GM12878 (cell line): ENCODE results near the gene CCIN. TPM values are rescaled to one million over a fixed set of nuclear protein-coding genes. Genes with fewer than 3 reads are reported as not detected.

ENCODE experiments used
- ATAC-seq: fragments of 200-7000 bp; cut with Tn5 transposase; 3 replicates; pipeline ENCODE4 v1.9.1; 2020; ENCODE audit warnings: mild to moderate bottlenecking, moderate library complexity
- BruUV-seq: library from RNA; stranded (reverse); fragments of 400-500 nt; replicated peaks from 2 replicates; lab custom pipeline; 2021; lab: Mats Ljungman, UMichigan
- CTCF ChIA-PET: fragments of 300-600 bp; sonication (Branson Sonifier 250); formaldehyde crosslinking; extraction: SDS; loops from one replicate; lab custom pipeline; 2021; ENCODE audit warnings: inconsistent platforms; lab: Yijun Ruan, JAX
- POLR2A ChIA-PET: fragments of 350-600 bp; formaldehyde crosslinking; extraction: SDS; loops from one replicate; lab custom pipeline; 2021; ENCODE audit warnings: inconsistent platforms; lab: Charles Lee
- RAD21 ChIA-PET: fragments of 300-600 bp; sonication (Branson Sonifier 250); formaldehyde crosslinking; loops from one replicate; lab custom pipeline; 2023; ENCODE audit warnings: antibody characterized with exemption; ENCODE audit not compliant: unreplicated experiment; lab: Charles Lee
- SMC1A ChIA-PET: fragments of 300-600 bp; sonication (Branson Sonifier 250); formaldehyde crosslinking; loops from one replicate; lab custom pipeline; 2023; ENCODE audit not compliant: unreplicated experiment, uncharacterized antibody; lab: Charles Lee
- DNase-seq: peaks from one replicate; pipeline ENCODE4 v3.0.0-alpha.2; 2011; ENCODE audit warnings: low read depth, low spot score
- FAIRE-seq: peaks from 3 replicates; lab custom pipeline; 2011; peaks lifted over from hg19 to GRCh38; lab: Jason Lieb, UNC
- H2AFZ ChIP-seq: 2 replicates; pipeline ENCODE4 v1.6.0; 2011; ENCODE audit warnings: low read depth, low read length, control low read depth; ENCODE audit not compliant: control insufficient read depth
- H3K27ac ChIP-seq: 2 replicates; pipeline ENCODE4 v1.5.1; 2011; ENCODE audit warnings: control low read depth; ENCODE audit not compliant: control insufficient read depth, insufficient read depth
- H3K27me3 ChIP-seq, 2 experiments: replicated peaks in 1 of 2; 2 replicates each; pipeline versions ENCODE4 v1.6.0 to v1.6.1; 2011; ENCODE audit warnings: low read length in 1 of 2; ENCODE audit not compliant: control insufficient read depth in 2 of 2, insufficient read depth in 2 of 2
- H3K36me3 ChIP-seq, 2 experiments: 2 replicates each; pipeline ENCODE4 v1.5.1; 2011; ENCODE audit warnings: low read length in 1 of 2; ENCODE audit not compliant: control insufficient read depth in 2 of 2, insufficient read depth in 2 of 2
- H3K4me1 ChIP-seq: 2 replicates; pipeline ENCODE4 v1.6.1; 2011; ENCODE audit warnings: mild to moderate bottlenecking, low read length, moderate library complexity, mixed read lengths; ENCODE audit not compliant: control insufficient read depth, insufficient read depth
- H3K4me2 ChIP-seq: 2 replicates; pipeline ENCODE4 v1.6.0; 2011; ENCODE audit warnings: control low read depth; ENCODE audit not compliant: control insufficient read depth, insufficient read depth
- H3K4me3 ChIP-seq: fragments of 200-600 bp; sonication (generic); 2 replicates; pipeline ENCODE4 v1.5.1; 2016
- H3K79me2 ChIP-seq: 2 replicates; pipeline ENCODE4 v1.6.0; 2011; ENCODE audit warnings: low read length; ENCODE audit not compliant: control insufficient read depth, insufficient read depth
- H3K9ac ChIP-seq: 2 replicates; pipeline ENCODE4 v1.8.0; 2011; ENCODE audit warnings: low read length, control low read depth, mixed read lengths; ENCODE audit not compliant: control insufficient read depth, insufficient read depth
- H3K9me3 ChIP-seq: replicated peaks from 3 replicates; pipeline ENCODE4 v1.5.1; 2011; ENCODE audit warnings: mild to moderate bottlenecking, low read length; ENCODE audit not compliant: control insufficient read depth, insufficient read depth
- H4K20me1 ChIP-seq: 2 replicates; pipeline ENCODE4 v1.6.0; 2011; ENCODE audit not compliant: control insufficient read depth, insufficient read depth
- ATF7 ChIP-seq: fragments of 450-650 bp; IDR thresholded peaks from 2 replicates; pipeline ENCODE4 v1.6.1; 2016; ENCODE audit warnings: low read depth, mild to moderate bottlenecking
- CREB1 ChIP-seq: IDR thresholded peaks from 2 replicates; pipeline ENCODE4 v1.6.1; 2012; ENCODE audit warnings: low read depth, mild to moderate bottlenecking, inconsistent platforms
- DPF2 ChIP-seq: fragments of 450-650 bp; IDR thresholded peaks from 2 replicates; pipeline ENCODE4 v1.6.1; 2017; ENCODE audit warnings: mild to moderate bottlenecking
- EED ChIP-seq: sonication (generic); IDR thresholded peaks from 2 replicates; pipeline ENCODE4 v1.6.1; 2016; ENCODE audit warnings: antibody characterized with exemption, low read depth
- EGR1 ChIP-seq, 2 experiments: IDR thresholded peaks; 1 replicate in 1 of 2; 2 replicates in 1 of 2; pipeline ENCODE4 v1.6.1; 2011 to 2012; ENCODE audit warnings: low read depth in 2 of 2, low read length in 2 of 2, borderline replicate concordance in 1 of 2, mild to moderate bottlenecking in 1 of 2, moderate library complexity in 1 of 2
- GABPA ChIP-seq: IDR thresholded peaks from 2 replicates; pipeline ENCODE4 v1.6.1; 2014; ENCODE audit warnings: antibody characterized with exemption, low read depth, mild to moderate bottlenecking, inconsistent platforms
- IKZF1 ChIP-seq: fragments of 450-650 bp; conservative IDR thresholded peaks from 2 replicates; pipeline ENCODE4 v1.6.1; 2017; ENCODE audit warnings: antibody characterized with exemption, mild to moderate bottlenecking
- IRF4 ChIP-seq: IDR thresholded peaks from 2 replicates; pipeline ENCODE4 v1.6.1; 2011; ENCODE audit warnings: low read depth, low read length
- JUNB ChIP-seq: IDR thresholded peaks from 2 replicates; pipeline ENCODE4 v1.6.1; 2016; ENCODE audit warnings: antibody characterized with exemption, mild to moderate bottlenecking
- MEF2A ChIP-seq: IDR thresholded peaks from 2 replicates; pipeline ENCODE4 v1.6.1; 2011; ENCODE audit warnings: low read depth, mild to moderate bottlenecking, low read length, moderate library complexity; ENCODE audit not compliant: insufficient read depth
- MTA2 ChIP-seq: fragments of 450-650 bp; IDR thresholded peaks from 2 replicates; pipeline ENCODE4 v1.6.1; 2016; ENCODE audit warnings: low read depth, mild to moderate bottlenecking, moderate library complexity
- MTA3 ChIP-seq: IDR thresholded peaks from 2 replicates; pipeline ENCODE4 v1.6.1; 2012; ENCODE audit warnings: low read length, inconsistent platforms, borderline replicate concordance
- MYC ChIP-seq: IDR thresholded peaks from 2 replicates; pipeline ENCODE4 v1.6.1; 2011; ENCODE audit warnings: mild to moderate bottlenecking, low read length, moderate library complexity, inconsistent platforms; ENCODE audit not compliant: insufficient read depth, insufficient replicate concordance, insufficient read length, severe bottlenecking
- NFIC ChIP-seq: IDR thresholded peaks from 2 replicates; pipeline ENCODE4 v1.6.1; 2012; ENCODE audit warnings: low read depth, mild to moderate bottlenecking, inconsistent platforms, low read length, moderate library complexity
- PAX5 ChIP-seq: IDR thresholded peaks from 2 replicates; pipeline ENCODE4 v1.6.1; 2011; ENCODE audit warnings: low read depth, low read length, borderline replicate concordance
- POLR2A ChIP-seq: IDR thresholded peaks from 2 replicates; pipeline ENCODE4 v1.6.1; 2011; ENCODE audit warnings: low read depth, mild to moderate bottlenecking, low read length
- POLR2AphosphoS5 ChIP-seq: IDR thresholded peaks from 2 replicates; pipeline ENCODE4 v1.6.1; 2011; ENCODE audit warnings: mild to moderate bottlenecking, low read length, inconsistent platforms
- RBBP5 ChIP-seq: fragments of 200-600 bp; sonication (generic); conservative IDR thresholded peaks from 2 replicates; pipeline ENCODE4 v1.6.1; 2016
- RUNX3 ChIP-seq: IDR thresholded peaks from 2 replicates; pipeline ENCODE4 v1.6.1; 2012; ENCODE audit warnings: low read length, inconsistent platforms
- SP1 ChIP-seq: IDR thresholded peaks from one replicate; pipeline ENCODE4 v1.6.1; 2011; ENCODE audit warnings: low read depth, low read length
- SPI1 ChIP-seq: IDR thresholded peaks from 2 replicates; pipeline ENCODE4 v1.6.1; 2011; ENCODE audit warnings: low read depth, mild to moderate bottlenecking, low read length, moderate library complexity, borderline replicate concordance; ENCODE audit not compliant: insufficient read depth
- TAF1 ChIP-seq: IDR thresholded peaks from 2 replicates; pipeline ENCODE4 v1.6.1; 2011; ENCODE audit warnings: mild to moderate bottlenecking, low read depth, low read length, borderline replicate concordance
- TCF12 ChIP-seq: IDR thresholded peaks from 2 replicates; pipeline ENCODE4 v1.6.1; 2011; ENCODE audit warnings: low read depth, mild to moderate bottlenecking, low read length
- ZNF207 ChIP-seq: fragments of 450-650 bp; IDR thresholded peaks from 2 replicates; pipeline ENCODE4 v1.6.1; 2014; ENCODE audit warnings: antibody characterized with exemption, mild to moderate bottlenecking, borderline replicate concordance
- WGBS: methylation state at CpG from one replicate; pipeline ENCODE4 v1.1.6; 2016; ENCODE audit warnings: low lambda C conversion rate; ENCODE audit not compliant: insufficient replicate concordance, insufficient coverage; ENCODE audit errors: missing lambda C conversion rate; 5-methylcytosine and 5-hydroxymethylcytosine counted together
- in situ Hi-C: fragments of 300-500 bp; cut with MboI; formaldehyde crosslinking; loops from 9 replicates; pipeline ENCODE4 v1.14.3; 2018; ENCODE audit warnings: mixed read lengths
- intact Hi-C: fragments of 100-400 bp; cut with micrococcal nuclease; formaldehyde crosslinking; loops from one replicate; pipeline ENCODE4 v1.14.2; 2022; ENCODE audit not compliant: unreplicated experiment
- polyA plus RNA-seq, 11 experiments: library from polyadenylated mRNA; depleted of rRNA in 4 of 11; unstranded in 6 of 11; stranded (reverse) in 5 of 11; fragments of >200 nt; fragmentation: Nextera tagmentation in 4 of 11; fragmentation: Illumina TruSeq in 1 of 11; extraction: Ambion mirVana in 4 of 11; extraction: Trizol in 1 of 11; gene quantifications; 1 replicate in 1 of 11; 2 replicates in 10 of 11; pipeline versions ENCODE4 v1.2.1 to v1.2.3, GENCODE V29; 2011 to 2016; ENCODE audit warnings: inconsistent platforms in 2 of 11, missing spikeins in 2 of 11, low read depth in 1 of 11
- total RNA-seq, 4 experiments: library from RNA; depleted of rRNA in 3 of 4; stranded (reverse); fragments of >200 nt in 3 of 4; fragmentation: Illumina TruSeq in 1 of 4; extraction: Trizol in 1 of 4; gene quantifications; 2 replicates each; pipeline versions ENCODE4 v1.2.1 to v1.2.3, GENCODE V29; 2013 to 2021
- TF ChIP-seq, protein P1 (sequence below): fragments of 450-650 bp; IDR thresholded peaks from 2 replicates; pipeline ENCODE4 v1.6.1; 2016; ENCODE audit warnings: mild to moderate bottlenecking

Gene CCIN
- total and polyA plus RNA-seq, 10 of the 15 experiments (the other 5 are each of a cell fraction or from before 2014, with no cell fraction given): not detected

DNA sequence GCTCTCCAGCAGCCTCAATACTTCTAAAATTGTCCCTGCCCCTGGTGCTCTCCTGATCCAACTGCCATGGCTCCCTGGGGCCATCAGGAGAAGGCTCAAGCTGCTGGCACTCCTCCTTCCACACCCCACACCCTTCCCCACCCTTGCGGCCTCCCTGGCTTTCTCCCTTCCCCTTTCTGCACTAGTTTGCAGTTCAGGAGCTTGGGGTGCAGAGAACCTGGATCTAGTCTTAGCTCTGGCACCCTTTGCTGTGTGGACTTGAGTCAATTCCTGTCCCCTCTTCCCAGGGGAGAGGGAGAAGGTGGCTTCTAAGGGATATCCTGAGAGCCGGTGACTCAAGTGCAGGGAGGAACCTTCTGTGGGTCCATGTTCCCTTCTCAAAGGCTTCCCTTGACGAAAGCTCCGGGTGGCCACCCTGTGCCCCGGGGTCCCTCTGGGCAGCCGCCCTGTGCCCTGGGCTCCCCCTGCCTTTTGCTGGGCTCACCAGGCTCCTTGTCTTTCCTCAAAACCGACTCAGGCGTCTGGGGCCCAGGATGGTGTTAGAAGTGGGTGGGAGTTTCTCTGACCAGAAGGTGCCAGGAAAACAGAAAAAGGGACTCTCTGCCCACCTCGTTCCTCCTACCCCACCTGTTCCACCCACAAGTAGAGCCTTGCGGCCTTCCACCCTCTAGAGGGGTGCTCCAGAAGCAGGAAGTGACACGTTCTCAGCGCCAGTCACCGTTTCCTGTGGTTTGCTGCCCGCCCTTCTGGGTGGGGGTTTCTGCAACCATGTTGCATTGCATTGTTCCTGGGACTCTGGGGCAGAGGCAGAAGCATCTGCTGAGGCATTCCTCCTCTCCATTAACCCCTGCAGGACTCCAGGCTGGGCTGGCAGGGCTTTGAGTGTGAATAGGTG is 17.6 kb upstream of the CCIN start:
- Histone ChIP-seq H3K4me1 (peaks cover 56% of the 10 kb centered on the region), H3K27me3 (no peaks in the 10 kb centered on the region), H3K4me2 (peak overlapping the region; percentile 97), H3K79me2 (no peaks in the 10 kb centered on the region), H3K9me3 (no peaks in the 10 kb centered on the region; the same call in 2 of the 3 replicates), H3K9ac (peak overlapping the region; percentile 46), H3K27ac (peak overlapping the region; percentile 74), H3K36me3 (no peaks in the 10 kb centered on the region), H3K4me3 (peak overlapping the region; percentile 38), H2AFZ (peak overlapping the region; percentile 84), H4K20me1 (no peaks in the 10 kb centered on the region)
- ChIA-PET POLR2A (no interaction called here), RAD21 (interaction anchor here (0.6 to 2.0 kb wide), 2 partner anchors 10 to 15 kb away, joined by 3 to 5 read pairs; no protein-coding TSS in a partner anchor), SMC1A (interaction anchor here (1.6 kb wide), 1 partner anchor 48 kb away, joined by 5 read pairs; no protein-coding TSS in a partner anchor), CTCF (interaction anchor here (1.1 kb wide), 2 partner anchors 8 to 12 kb away, joined by 4 read pairs; no protein-coding TSS in a partner anchor)
- 20% methylated on average over 14 of the region's 14 CpGs for WGBS
- ATAC-seq: peak; percentile 89
- BruUV-seq: no TSS peak
- DNase-seq: peak; percentile 72
- in situ Hi-C loops (no loop called here), intact Hi-C loops (no loop called here)
- peak; percentile 86 for FAIRE-seq
- 0 out of 2 replicates have a peak, but pooled peaks have one; percentile 52 for TF ChIP-seq MEF2A
- TF ChIP-seq EGR1 (IDR thresholded peaks at IDR 0.05; ENCODE audit: borderline replicate concordance in 1 of 2, low read depth in 2 of 2, low read length in 2 of 2): peak in 1 of 2 experiments; percentile 61; a peak in 2 of 3 replicates
- TF ChIP-seq MYC: no peak
- peak; percentile 76 for TF ChIP-seq POLR2A
- no peak for TF ChIP-seq RBBP5
- peak; percentile 76 for TF ChIP-seq GABPA
- TF ChIP-seq IKZF1: peak; percentile 82
- peak; percentile 49 for TF ChIP-seq POLR2AphosphoS5
- peak; percentile 86; the same call in 1 of the 2 replicates for TF ChIP-seq PAX5
- TF ChIP-seq TCF12: peak; percentile 84
- peak; percentile 83 for TF ChIP-seq DPF2
- no peak for TF ChIP-seq ZNF207
- peak; percentile 90 for TF ChIP-seq CREB1
- TF ChIP-seq JUNB: peak; percentile 37; the same call in 1 of the 2 replicates
- peak; percentile 40; the same call in 1 of the 2 replicates for TF ChIP-seq IRF4
- TF ChIP-seq MTA2: peak; percentile 52; the same call in 1 of the 2 replicates
- TF ChIP-seq, protein P1, sequence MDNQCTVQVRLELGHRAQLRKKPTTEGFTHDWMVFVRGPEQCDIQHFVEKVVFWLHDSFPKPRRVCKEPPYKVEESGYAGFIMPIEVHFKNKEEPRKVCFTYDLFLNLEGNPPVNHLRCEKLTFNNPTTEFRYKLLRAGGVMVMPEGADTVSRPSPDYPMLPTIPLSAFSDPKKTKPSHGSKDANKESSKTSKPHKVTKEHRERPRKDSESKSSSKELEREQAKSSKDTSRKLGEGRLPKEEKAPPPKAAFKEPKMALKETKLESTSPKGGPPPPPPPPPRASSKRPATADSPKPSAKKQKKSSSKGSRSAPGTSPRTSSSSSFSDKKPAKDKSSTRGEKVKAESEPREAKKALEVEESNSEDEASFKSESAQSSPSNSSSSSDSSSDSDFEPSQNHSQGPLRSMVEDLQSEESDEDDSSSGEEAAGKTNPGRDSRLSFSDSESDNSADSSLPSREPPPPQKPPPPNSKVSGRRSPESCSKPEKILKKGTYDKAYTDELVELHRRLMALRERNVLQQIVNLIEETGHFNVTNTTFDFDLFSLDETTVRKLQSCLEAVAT: peak; percentile 55; the same call in 1 of the 2 replicates
- peak; percentile 98 for TF ChIP-seq RUNX3
- peak; percentile 74; the same call in 1 of the 2 replicates for TF ChIP-seq NFIC
- peak; percentile 42; the same call in 1 of the 2 replicates for TF ChIP-seq TAF1
- peak; percentile 93 for TF ChIP-seq EED
- peak; percentile 77 for TF ChIP-seq SP1
- TF ChIP-seq SPI1: peak; percentile 82
- peak; percentile 93; the same call in 1 of the 2 replicates for TF ChIP-seq MTA3
- TF ChIP-seq ATF7: peak; percentile 59; the same call in 1 of the 2 replicates
